Tibial nerve (tissue), 4 donors: ENCODE results near the gene TRIM41.
"Not testable (repeated sequence)": the region's sequence is repeated elsewhere in the genome, so short reads cannot be mapped to it uniquely, and the experiment has no call there.

Experiments used
- EP300 ChIP-seq, 2 donors: sonication (generic); formaldehyde crosslinking; IDR thresholded peaks; one replicate each; pipeline ENCODE4 v1.6.1; 2017; ENCODE audit warnings: antibody characterized with exemption in 2 of 2, mild to moderate bottlenecking in 1 of 2
- POLR2A ChIP-seq, 2 donors: fragments of 450-650 bp; IDR thresholded peaks; one replicate each; pipeline ENCODE4 v1.6.1; 2017; ENCODE audit warnings: antibody characterized with exemption in 2 of 2, mild to moderate bottlenecking in 2 of 2, moderate library complexity in 2 of 2
- TF ChIP-seq, protein P1 (sequence below), 5 experiments: fragments of 200-600 bp in 3 of 5; fragments of 450-650 bp in 2 of 5; sonication (generic) in 3 of 5; IDR thresholded peaks; one replicate each; pipeline ENCODE4 v1.5.1; 2016 to 2019; ENCODE audit warnings: antibody characterized with exemption in 5 of 5, mild to moderate bottlenecking in 3 of 5, moderate library complexity in 2 of 5

DNA sequence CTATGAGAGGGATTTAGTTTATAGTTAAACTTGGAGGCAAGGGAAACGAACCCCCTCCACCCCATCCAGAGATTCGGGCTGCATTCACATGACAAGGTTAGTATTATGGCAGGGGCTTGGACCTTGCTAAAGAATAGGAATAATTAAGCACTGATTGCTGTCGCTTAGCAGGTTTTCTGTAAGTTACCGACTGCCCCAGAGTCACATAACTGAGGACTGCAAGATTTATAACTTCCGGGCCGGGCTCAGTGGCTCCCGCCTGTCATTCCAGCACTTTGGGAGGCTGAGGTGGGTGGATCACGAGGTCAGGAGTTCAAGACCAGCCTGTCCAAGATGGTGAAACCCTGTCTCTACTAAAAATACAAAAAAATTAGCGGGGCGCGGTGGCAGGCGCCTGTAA is 44.8 kb downstream of the TRIM41 start:
- TF ChIP-seq, protein P1, sequence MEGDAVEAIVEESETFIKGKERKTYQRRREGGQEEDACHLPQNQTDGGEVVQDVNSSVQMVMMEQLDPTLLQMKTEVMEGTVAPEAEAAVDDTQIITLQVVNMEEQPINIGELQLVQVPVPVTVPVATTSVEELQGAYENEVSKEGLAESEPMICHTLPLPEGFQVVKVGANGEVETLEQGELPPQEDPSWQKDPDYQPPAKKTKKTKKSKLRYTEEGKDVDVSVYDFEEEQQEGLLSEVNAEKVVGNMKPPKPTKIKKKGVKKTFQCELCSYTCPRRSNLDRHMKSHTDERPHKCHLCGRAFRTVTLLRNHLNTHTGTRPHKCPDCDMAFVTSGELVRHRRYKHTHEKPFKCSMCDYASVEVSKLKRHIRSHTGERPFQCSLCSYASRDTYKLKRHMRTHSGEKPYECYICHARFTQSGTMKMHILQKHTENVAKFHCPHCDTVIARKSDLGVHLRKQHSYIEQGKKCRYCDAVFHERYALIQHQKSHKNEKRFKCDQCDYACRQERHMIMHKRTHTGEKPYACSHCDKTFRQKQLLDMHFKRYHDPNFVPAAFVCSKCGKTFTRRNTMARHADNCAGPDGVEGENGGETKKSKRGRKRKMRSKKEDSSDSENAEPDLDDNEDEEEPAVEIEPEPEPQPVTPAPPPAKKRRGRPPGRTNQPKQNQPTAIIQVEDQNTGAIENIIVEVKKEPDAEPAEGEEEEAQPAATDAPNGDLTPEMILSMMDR (IDR thresholded peaks at IDR 0.05): not testable (repeated sequence)
- TF ChIP-seq POLR2A, EP300 (IDR thresholded peaks at IDR 0.05): not testable (repeated sequence)
